Gastrocnemius medialis (tissue), 4 donors: ENCODE results near the gene APOBEC4.

Source experiments
- POLR2A ChIP-seq, 2 donors: fragments of 450-650 bp; IDR thresholded peaks; one replicate each; pipeline ENCODE4 v1.6.1; 2017; ENCODE audit warnings: antibody characterized with exemption in 2 of 2, mild to moderate bottlenecking in 2 of 2, moderate library complexity in 2 of 2
- TF ChIP-seq, protein P1 (sequence below), 5 experiments: fragments of 450-650 bp in 3 of 5; fragments of 200-600 bp in 2 of 5; sonication (generic) in 2 of 5; IDR thresholded peaks in 4 of 5; conservative IDR thresholded peaks in 1 of 5; 1 replicate in 4 of 5; 2 replicates in 1 of 5; pipeline ENCODE4 v1.5.1; 2016 to 2019; ENCODE audit warnings: antibody characterized with exemption in 5 of 5, mild to moderate bottlenecking in 3 of 5, moderate library complexity in 3 of 5

DNA sequence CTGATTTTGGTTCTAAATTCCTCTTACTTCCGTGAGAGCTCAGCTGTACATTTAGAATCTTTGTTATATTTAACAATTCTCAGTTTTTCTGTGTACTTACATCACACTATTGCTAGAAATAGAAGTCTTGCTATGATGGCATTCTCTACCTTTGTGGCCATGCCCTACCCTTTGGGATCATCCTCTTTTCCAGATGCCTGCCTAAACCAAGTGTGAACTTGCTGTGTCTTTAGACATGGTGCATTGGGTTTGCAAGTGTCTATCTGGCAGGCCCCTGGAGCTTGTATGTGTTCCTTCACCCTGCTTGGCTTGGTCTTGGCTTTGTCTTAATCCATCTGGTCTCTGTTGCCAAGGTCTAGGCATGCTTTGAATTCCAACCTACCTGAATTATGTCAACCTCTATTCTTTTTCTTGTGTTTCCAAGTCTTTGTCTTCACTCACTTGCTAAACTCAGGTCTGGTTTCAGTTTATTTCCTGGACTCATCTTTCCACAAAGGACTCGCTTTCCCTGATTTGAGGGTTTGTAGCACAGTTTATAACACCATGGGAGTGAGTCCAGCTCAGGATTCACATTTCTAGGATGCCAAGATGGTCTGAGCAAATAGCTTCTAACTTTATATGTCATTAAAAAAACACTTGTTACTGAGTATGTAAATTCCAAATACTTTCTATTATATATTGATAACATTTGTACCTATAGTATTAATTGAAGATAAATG lies 20.6 kb upstream of the APOBEC4 start:
- TF ChIP-seq POLR2A (IDR thresholded peaks at IDR 0.05): no peak
- TF ChIP-seq, protein P1, sequence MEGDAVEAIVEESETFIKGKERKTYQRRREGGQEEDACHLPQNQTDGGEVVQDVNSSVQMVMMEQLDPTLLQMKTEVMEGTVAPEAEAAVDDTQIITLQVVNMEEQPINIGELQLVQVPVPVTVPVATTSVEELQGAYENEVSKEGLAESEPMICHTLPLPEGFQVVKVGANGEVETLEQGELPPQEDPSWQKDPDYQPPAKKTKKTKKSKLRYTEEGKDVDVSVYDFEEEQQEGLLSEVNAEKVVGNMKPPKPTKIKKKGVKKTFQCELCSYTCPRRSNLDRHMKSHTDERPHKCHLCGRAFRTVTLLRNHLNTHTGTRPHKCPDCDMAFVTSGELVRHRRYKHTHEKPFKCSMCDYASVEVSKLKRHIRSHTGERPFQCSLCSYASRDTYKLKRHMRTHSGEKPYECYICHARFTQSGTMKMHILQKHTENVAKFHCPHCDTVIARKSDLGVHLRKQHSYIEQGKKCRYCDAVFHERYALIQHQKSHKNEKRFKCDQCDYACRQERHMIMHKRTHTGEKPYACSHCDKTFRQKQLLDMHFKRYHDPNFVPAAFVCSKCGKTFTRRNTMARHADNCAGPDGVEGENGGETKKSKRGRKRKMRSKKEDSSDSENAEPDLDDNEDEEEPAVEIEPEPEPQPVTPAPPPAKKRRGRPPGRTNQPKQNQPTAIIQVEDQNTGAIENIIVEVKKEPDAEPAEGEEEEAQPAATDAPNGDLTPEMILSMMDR (IDR thresholded peaks at IDR 0.05 in 4 of 5, conservative IDR thresholded peaks at IDR 0.05 in 1 of 5): no peak
